GM10248 (cell line): ENCODE data around the gene PPP1R12A.
"Not testable (repeated sequence)": the region's sequence is repeated elsewhere in the genome, so short reads cannot be mapped to it uniquely, and the experiment has no call there.

Experiments used
- CTCF ChIA-PET: fragments of 300-600 bp; sonication (Branson Sonifier 250); formaldehyde crosslinking; extraction: SDS; loops from one replicate; lab custom pipeline; 2021; ENCODE audit warnings: antibody characterized with exemption; lab: Yijun Ruan, JAX
- POLR2A ChIA-PET: fragments of 350-650 bp; sonication (Branson Sonifier 250); formaldehyde crosslinking; extraction: SDS; loops from one replicate; lab custom pipeline; 2020; ENCODE audit warnings: antibody characterized with exemption; lab: Yijun Ruan, JAX
- DNase-seq: peaks from one replicate; pipeline ENCODE4 v3.0.0; 2012; ENCODE audit errors: extremely low spot score
- TF ChIP-seq, protein P1 (sequence below): IDR thresholded peaks from 2 replicates; pipeline ENCODE4 v1.5.1; 2012; ENCODE audit warnings: mild to moderate bottlenecking, low read depth; ENCODE audit errors: extremely low read depth, missing control alignments, control extremely low read depth

The PPP1R12A gene

DNA sequence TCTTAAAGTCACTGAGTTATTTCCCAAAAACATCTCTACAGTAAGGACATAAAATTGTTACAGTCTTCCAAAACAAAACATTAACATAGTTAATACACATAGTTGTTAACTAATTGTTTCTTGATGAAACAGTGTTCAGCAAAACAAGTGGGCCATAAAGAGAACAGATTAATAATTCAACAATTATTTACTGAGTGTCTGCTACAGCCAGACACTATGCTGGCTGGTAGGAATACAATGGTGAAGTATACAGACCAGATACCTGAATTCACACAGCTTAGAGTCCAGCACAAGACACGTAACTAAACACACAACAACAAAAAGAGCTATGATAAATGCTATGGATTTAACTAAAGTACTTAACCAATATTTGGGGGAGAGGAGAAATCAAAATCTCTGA is 47.0 kb downstream of the PPP1R12A start:
- ChIA-PET POLR2A (interaction anchor here (0.8 kb wide), 1 partner anchor 11 kb away, joined by 3 read pairs; no protein-coding TSS in a partner anchor), CTCF (interaction anchor here (1.1 to 1.6 kb wide), 2 partner anchors 15 to 19 kb away, joined by 4 read pairs; no protein-coding TSS in a partner anchor)
- TF ChIP-seq, protein P1, sequence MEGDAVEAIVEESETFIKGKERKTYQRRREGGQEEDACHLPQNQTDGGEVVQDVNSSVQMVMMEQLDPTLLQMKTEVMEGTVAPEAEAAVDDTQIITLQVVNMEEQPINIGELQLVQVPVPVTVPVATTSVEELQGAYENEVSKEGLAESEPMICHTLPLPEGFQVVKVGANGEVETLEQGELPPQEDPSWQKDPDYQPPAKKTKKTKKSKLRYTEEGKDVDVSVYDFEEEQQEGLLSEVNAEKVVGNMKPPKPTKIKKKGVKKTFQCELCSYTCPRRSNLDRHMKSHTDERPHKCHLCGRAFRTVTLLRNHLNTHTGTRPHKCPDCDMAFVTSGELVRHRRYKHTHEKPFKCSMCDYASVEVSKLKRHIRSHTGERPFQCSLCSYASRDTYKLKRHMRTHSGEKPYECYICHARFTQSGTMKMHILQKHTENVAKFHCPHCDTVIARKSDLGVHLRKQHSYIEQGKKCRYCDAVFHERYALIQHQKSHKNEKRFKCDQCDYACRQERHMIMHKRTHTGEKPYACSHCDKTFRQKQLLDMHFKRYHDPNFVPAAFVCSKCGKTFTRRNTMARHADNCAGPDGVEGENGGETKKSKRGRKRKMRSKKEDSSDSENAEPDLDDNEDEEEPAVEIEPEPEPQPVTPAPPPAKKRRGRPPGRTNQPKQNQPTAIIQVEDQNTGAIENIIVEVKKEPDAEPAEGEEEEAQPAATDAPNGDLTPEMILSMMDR: no peak
- DNase-seq: no peak

DNA sequence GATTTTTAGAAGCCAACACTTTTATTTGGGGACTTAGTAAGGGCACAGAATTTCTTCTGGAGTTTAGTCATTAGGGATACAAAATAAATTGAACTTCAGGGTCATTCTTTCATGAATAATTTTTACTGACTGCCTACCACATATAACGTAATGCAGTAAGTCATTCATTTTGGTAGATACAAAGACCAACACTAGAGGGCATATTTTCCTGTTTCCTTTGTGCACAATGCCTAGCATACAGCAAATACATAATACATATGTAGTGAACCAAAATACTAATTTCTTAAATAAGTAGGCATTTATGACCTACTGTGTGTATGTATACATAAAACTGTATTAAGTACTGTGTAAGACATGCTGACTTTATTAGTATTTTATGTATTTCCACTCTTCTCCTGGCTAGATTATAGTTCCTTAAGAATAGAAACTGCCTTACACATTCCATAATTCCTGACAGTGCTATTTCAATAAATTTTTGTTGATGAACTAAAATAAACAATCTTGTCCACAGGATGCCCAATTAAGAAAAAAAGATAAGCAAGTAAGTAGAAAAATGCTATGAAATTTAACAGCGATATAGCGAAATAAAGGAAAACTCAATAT is 47.9 kb downstream of the PPP1R12A start:
- DNase-seq: no peak
- POLR2A ChIA-PET: no interaction called here

GRCh38 chr12:79885911-79886490 is 48.9 kb downstream of the PPP1R12A start:
- CTCF ChIA-PET: interaction anchor here (1.0 to 1.8 kb wide), 3 partner anchors 15 to 26 kb away, joined by 3 to 5 read pairs (median 3); no protein-coding TSS in a partner anchor
- TF ChIP-seq, protein P1: no peak
- POLR2A ChIA-PET: no interaction called here
- DNase-seq: no peak

More for the DNA sequence above, 47.9 kb downstream of the PPP1R12A start:
- CTCF ChIA-PET: interaction anchor here (1.5 to 1.8 kb wide), 3 partner anchors 14 to 25 kb away, joined by 3 to 5 read pairs (median 4); no protein-coding TSS in a partner anchor
- TF ChIP-seq, protein P1: peak; percentile 34

DNA sequence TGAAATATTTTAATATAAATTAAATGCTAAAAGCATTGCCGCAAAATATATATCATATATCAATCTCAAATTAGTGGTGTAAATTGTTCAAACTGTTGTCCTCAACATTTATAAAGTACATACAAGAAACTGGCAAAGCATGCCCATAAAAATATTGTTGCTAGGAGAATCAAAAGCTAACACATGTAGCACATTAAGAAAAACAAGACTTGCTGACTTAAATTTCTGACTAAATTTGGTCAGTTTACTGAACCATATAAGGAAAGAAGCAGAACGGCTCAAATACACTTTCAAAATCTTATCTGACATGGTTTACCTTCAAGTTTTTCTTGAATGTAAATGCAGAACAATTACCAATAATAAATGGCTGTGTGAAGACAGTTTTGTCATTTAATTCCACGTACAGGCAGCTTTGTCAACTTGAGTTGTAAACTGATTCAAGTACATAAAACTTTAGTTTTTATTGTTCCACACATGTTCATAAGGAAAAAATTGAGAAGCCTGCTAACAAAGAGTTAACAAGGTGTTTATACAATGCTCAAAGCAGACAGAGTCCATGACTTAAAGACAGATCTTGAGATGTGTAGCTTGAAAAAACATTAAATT is 50.4 kb downstream of the PPP1R12A start:
- DNase-seq: no peak
- ChIA-PET CTCF (interaction anchor here (1.2 to 1.3 kb wide), 2 partner anchors 9 to 30 kb away, joined by 3 to 5 read pairs; no protein-coding TSS in a partner anchor), POLR2A (no interaction called here)
- TF ChIP-seq, protein P1: no peak

- CTCF ChIA-PET: interaction anchor here (1.1 kb wide), 1 partner anchor 29 kb away, joined by 3 read pairs; no protein-coding TSS in a partner anchor
- TF ChIP-seq, protein P1: no peak
- DNase-seq: no peak
- POLR2A ChIA-PET: no interaction called here
These were observed 51.7 kb downstream of the PPP1R12A start for GRCh38 chr12:79883216-79883615.

- ChIA-PET POLR2A (no interaction called here), CTCF (interaction anchor here (1.0 to 3.5 kb wide), 5 partner anchors 9 to 79 kb away, joined by 3 to 9 read pairs (median 3); no protein-coding TSS in a partner anchor)
- no peak for DNase-seq
- TF ChIP-seq, protein P1: no peak
These were observed 53.5 kb downstream of the PPP1R12A start for GRCh38 chr12:79881351-79881750.

DNA sequence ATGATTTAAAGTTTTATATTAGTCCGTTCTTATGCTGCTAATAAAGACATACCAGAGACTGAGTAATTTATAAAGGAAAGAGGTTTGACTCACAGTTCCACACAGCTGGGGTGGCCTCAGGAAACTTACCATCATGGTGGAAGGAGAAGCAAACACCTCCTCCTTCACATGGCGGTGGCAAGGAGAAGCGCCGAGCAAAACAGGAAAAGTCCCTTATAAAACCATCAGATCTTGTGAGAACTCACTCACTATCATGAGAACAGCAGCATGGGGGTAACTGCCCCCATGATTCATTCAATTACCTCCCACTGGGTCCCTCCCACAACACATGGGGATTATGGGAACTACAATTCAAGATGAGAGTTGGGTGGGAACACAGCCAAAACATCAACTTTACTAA is 56.4 kb downstream of the PPP1R12A start:
- CTCF ChIA-PET, POLR2A ChIA-PET: not testable (repeated sequence)

More for the DNA sequence above, 56.4 kb downstream of the PPP1R12A start:
- DNase-seq: not testable (repeated sequence)
